Right atrium auricular region (tissue), 2 donors: Measurements from ENCODE around the gene NBAS. TPM values are rescaled to one million over a fixed set of nuclear protein-coding genes. Genes with fewer than 3 reads are reported as not detected.

Source experiments
- DNase-seq: peaks from one replicate; pipeline ENCODE4 v3.0.0-alpha.2; 2019; ENCODE audit warnings: low spot score
- H3K27ac ChIP-seq, 2 donors: fragments of 200-600 bp; sonication (generic); 1 replicate in 1 of 2; 2 replicates in 1 of 2; pipeline ENCODE4 v1.5.1; 2016 to 2019
- H3K27me3 ChIP-seq, 2 donors: fragments of 200-600 bp; sonication (generic); one replicate each; pipeline versions ENCODE4 v1.5.1 to v1.6.0; 2017 to 2019
- H3K36me3 ChIP-seq: fragments of 200-600 bp; sonication (generic); one replicate; pipeline ENCODE4 v1.5.1; 2016
- H3K4me1 ChIP-seq, 2 donors: fragments of 200-600 bp; sonication (generic); one replicate each; pipeline versions ENCODE4 v1.5.1 to v1.6.0; 2017 to 2019
- H3K4me3 ChIP-seq, 2 donors: fragments of 200-600 bp; sonication (generic); 1 replicate in 1 of 2; 2 replicates in 1 of 2; pipeline ENCODE4 v1.5.1; 2017 to 2019; ENCODE audit warnings: mild to moderate bottlenecking in 1 of 2, moderate library complexity in 1 of 2
- H3K9me3 ChIP-seq, 2 donors: fragments of 200-600 bp; sonication (generic); one replicate each; pipeline ENCODE4 v1.5.1; 2019
- CTCF ChIP-seq, 2 donors: fragments of 200-600 bp; sonication (generic); IDR thresholded peaks; one replicate each; pipeline ENCODE4 v1.5.1; 2019; ENCODE audit warnings: antibody characterized with exemption in 2 of 2
- total RNA-seq, 2 donors: library from RNA; depleted of rRNA; stranded (reverse); fragments of >200 nt; gene quantifications; one replicate each; pipeline ENCODE4 v1.1.0, GENCODE V29; 2016

Gene NBAS
- total RNA-seq, 2 donors from 2014 or later = 31.1 to 39.1 TPM

DNA sequence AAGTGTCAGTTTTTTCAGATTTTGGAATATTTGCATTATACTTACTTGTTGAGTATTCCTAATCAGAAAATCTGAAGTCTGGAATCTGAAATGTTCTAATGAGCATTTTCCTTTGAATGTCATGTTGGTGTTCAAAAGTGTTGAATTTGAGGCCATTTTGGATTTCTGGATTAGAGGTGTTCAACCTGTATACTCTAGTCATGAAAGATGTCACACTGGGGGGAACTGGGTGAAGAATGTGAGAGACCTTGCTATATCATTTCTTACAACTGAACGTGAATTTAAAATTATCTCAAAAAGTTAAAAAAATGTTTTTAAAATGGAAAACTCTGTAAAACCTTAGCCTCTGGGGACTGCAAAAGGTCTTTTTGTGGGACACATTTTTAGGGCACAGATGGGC, 384.5 kb downstream of the NBAS start:
- Histone ChIP-seq H3K4me3 (no peak overlapping the region), H3K27me3 (no peaks in the 10 kb centered on the region), H3K4me1 (no peaks in the 10 kb centered on the region), H3K9me3 (no peaks in the 10 kb centered on the region), H3K27ac (no peak overlapping the region), H3K36me3 (peaks cover 9% of the 10 kb centered on the region)
- DNase-seq = no peak
- TF ChIP-seq CTCF (IDR thresholded peaks at IDR 0.05) = no peak

- no peaks in the 10 kb centered on the region for H3K9me3 ChIP-seq
- H3K36me3 ChIP-seq = peaks cover 9% of the 10 kb centered on the region
- no peaks in the 10 kb centered on the region for H3K27me3 ChIP-seq
- DNase-seq = no peak
- TF ChIP-seq CTCF (IDR thresholded peaks at IDR 0.05) = no peak
- no peak overlapping the region for H3K4me3 ChIP-seq
- no peaks in the 10 kb centered on the region for H3K4me1 ChIP-seq
- H3K27ac ChIP-seq = no peak overlapping the region
Observed at GRCh38 chr2:15174567-15174966, 386.6 kb downstream of the NBAS start.

GRCh38 chr2:15173501-15173900, 387.6 kb downstream of the NBAS start:
- Histone ChIP-seq H3K4me3 (no peak overlapping the region), H3K27ac (no peak overlapping the region), H3K4me1 (no peaks in the 10 kb centered on the region), H3K9me3 (no peaks in the 10 kb centered on the region), H3K36me3 (peaks cover 9% of the 10 kb centered on the region), H3K27me3 (no peaks in the 10 kb centered on the region)
- TF ChIP-seq CTCF (IDR thresholded peaks at IDR 0.05) = no peak
- DNase-seq = no peak

DNA sequence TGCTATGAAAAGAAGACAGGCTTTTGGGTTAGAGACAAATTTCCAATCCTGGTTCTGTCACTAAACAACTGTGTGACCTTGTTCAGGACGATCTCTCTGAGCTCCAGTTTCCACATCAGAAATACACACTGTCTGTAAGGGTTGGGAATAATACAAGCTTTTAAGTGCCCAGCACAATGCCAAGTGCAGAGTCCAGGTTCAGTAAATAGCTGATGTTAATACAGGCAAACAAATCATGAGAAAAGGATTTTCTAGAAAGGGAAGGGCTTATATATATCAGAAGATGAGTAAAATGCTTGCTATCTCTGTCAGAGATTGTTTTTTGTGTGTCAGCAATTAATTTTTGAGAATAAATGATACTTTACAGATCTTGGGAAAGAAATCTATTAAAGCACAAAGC, 388.3 kb downstream of the NBAS start:
- no peak for DNase-seq
- H3K27me3 ChIP-seq = no peaks in the 10 kb centered on the region
- no peak for TF ChIP-seq CTCF (IDR thresholded peaks at IDR 0.05)
- H3K9me3 ChIP-seq = no peaks in the 10 kb centered on the region
- peaks cover 9% of the 10 kb centered on the region for H3K36me3 ChIP-seq
- H3K4me1 ChIP-seq = no peaks in the 10 kb centered on the region
- no peak overlapping the region for H3K27ac ChIP-seq
- no peak overlapping the region for H3K4me3 ChIP-seq

DNA sequence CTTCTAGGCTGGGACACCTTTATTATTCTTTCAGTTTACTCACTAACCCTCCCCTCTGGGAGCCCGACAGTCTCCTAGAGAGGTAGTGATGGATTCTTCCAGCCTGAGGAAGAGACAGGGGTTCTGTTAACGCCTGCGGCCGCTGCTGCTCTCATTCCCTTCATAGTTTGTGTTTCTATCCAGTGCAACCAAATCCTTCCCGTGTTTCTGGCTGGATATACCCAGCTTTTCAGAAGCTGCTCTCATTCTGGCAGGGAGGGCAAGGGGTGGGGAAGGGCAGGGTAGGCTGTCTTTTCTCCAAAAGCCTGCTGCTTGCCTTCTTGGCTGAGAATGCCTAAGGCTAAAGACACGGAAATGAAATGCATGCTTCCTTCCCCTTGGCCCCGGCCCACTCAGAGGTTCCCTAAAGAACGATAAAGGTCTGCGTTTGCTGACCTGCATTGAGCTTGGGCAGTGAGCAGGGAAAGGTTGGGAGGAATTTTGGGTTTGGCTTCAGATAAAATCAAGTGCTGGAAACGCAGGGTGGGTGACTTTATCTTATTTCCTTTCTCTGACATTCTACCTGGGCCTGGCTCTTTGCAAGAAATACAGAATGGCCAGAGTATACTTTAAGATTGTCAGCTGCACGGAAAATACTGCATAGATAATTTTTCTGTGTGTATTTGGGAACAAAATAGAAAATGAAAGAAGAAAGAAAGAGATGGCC, 390.9 kb downstream of the NBAS start:
- Histone ChIP-seq H3K9me3 (no peaks in the 10 kb centered on the region), H3K27me3 (no peaks in the 10 kb centered on the region), H3K27ac (no peak overlapping the region), H3K4me1 (no peaks in the 10 kb centered on the region), H3K36me3 (no peaks in the 10 kb centered on the region), H3K4me3 (no peak overlapping the region)
- no peak for TF ChIP-seq CTCF (IDR thresholded peaks at IDR 0.05)
- DNase-seq = no peak
